NT2/D1 (cell line): Measurements from ENCODE around the gene LARP4B.

Source experiments
- DNase-seq: peaks from one replicate; pipeline ENCODE4 v3.0.0-alpha.2; 2011; ENCODE audit warnings: low read depth, low spot score
- H3K27me3 ChIP-seq: 2 replicates; pipeline ENCODE4 v1.6.0; 2011; ENCODE audit warnings: mild to moderate bottlenecking; ENCODE audit not compliant: insufficient read length, insufficient read depth
- H3K36me3 ChIP-seq: 2 replicates; pipeline ENCODE4 v1.6.1; 2011; ENCODE audit warnings: mild to moderate bottlenecking, low read length, mixed read lengths; ENCODE audit not compliant: insufficient read depth, insufficient read length
- H3K4me1 ChIP-seq: 2 replicates; pipeline ENCODE4 v1.5.1; 2011; ENCODE audit not compliant: insufficient read depth, insufficient read length
- H3K4me3 ChIP-seq: 2 replicates; pipeline ENCODE4 v1.5.1; 2011; ENCODE audit warnings: low read depth; ENCODE audit not compliant: insufficient read length
- H3K9ac ChIP-seq: 2 replicates; pipeline ENCODE4 v1.6.0; 2011; ENCODE audit warnings: low read depth; ENCODE audit not compliant: insufficient read length
- H3K9me3 ChIP-seq: 2 replicates; pipeline ENCODE4 v1.5.1; 2011; ENCODE audit warnings: mild to moderate bottlenecking, low read length; ENCODE audit not compliant: insufficient read depth
- SUZ12 ChIP-seq: IDR thresholded peaks from 2 replicates; pipeline ENCODE4 v1.6.1; 2011; ENCODE audit not compliant: insufficient read length, insufficient read depth; ENCODE audit errors: extremely low read depth
- YY1 ChIP-seq: IDR thresholded peaks from 2 replicates; pipeline ENCODE4 v1.6.1; 2011; ENCODE audit not compliant: insufficient read length, insufficient read depth
- ZNF274 ChIP-seq: IDR thresholded peaks from 2 replicates; pipeline ENCODE4 v1.6.1; 2011; ENCODE audit warnings: mild to moderate bottlenecking, low read depth, low read length

The LARP4B gene

DNA sequence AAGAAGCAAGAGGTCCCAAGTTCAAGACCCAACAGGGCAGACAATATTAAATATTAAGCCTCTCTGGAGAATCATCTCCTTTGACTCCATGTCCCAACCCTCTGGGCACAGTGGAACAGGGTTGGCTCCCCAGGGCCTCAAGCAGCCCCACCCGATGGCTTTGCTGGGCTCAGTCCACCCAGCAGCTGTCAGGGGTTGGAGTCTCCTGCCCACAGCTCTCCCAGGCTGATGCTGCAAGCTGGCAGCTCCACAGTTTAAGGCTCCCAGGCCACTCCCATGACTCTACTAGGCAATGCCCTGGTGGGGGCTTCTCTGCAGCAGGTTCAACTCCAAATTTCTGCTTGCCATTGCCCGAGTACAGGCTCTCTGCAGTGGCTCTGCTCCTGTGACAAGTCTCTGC lies 55.1 kb downstream of the LARP4B start:
- no peak for DNase-seq
- H3K36me3 ChIP-seq = peaks cover 73% of the 10 kb centered on the region

DNA sequence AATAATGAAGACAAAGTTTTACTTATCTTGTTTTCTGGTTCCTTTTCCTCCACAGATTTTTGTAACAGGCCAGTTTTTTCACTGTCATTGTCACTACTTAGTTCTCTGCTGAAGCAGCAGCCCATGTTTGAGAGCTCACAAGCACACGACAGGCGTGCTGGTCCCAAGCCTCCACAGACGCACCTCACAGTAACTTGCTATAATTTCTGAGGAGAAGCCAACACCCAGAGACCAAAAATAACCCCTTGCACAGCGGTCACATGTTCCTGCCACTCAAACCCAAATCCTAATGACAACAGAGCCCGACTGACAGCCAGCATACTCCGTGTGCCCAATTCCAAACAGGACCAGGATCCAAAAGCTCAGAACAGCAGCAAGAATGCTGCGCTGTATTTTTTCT lies 58.5 kb downstream of the LARP4B start:
- H3K9ac ChIP-seq = no peak overlapping the region
- no peak overlapping the region for H3K4me3 ChIP-seq
- TF ChIP-seq SUZ12 = no peak
- no peak for TF ChIP-seq ZNF274
- TF ChIP-seq YY1 = no peak
- H3K9me3 ChIP-seq = no peaks in the 10 kb centered on the region
- no peak for DNase-seq
- H3K36me3 ChIP-seq = peaks cover 69% of the 10 kb centered on the region
- no peaks in the 10 kb centered on the region for H3K4me1 ChIP-seq
- no peaks in the 10 kb centered on the region for H3K27me3 ChIP-seq

More for the DNA sequence above, 55.1 kb downstream of the LARP4B start:
- Histone ChIP-seq H3K9me3 (no peaks in the 10 kb centered on the region), H3K9ac (no peak overlapping the region), H3K4me3 (no peak overlapping the region), H3K27me3 (no peaks in the 10 kb centered on the region), H3K4me1 (no peaks in the 10 kb centered on the region)
- TF ChIP-seq YY1 (no peak), SUZ12 (no peak), ZNF274 (no peak)

DNA sequence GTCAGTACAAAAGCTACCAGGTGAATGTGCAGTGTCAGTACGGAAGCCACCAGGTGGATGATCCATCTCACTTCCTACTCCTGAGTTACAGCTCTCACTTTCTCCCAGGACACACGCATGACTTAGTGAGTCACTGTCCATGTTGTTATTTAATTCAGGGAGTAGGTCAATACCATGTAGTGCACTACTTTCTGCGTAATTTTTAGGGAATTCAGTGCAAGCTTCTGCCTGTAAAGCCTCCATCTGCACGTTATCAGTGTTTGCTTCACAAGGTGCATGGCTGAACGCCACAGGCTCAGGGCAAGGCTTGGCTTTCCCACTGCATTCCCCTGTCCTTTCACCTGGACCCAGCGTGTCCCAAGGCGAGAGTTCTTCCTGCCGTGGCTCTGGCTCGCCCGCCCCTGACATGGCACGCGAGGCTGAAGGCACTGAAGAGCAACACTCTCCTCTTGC lies 59.5 kb downstream of the LARP4B start:
- H3K36me3 ChIP-seq = peaks cover 60% of the 10 kb centered on the region
- H3K9me3 ChIP-seq = no peaks in the 10 kb centered on the region
- TF ChIP-seq YY1 (no peak), ZNF274 (no peak), SUZ12 (no peak)

DNA sequence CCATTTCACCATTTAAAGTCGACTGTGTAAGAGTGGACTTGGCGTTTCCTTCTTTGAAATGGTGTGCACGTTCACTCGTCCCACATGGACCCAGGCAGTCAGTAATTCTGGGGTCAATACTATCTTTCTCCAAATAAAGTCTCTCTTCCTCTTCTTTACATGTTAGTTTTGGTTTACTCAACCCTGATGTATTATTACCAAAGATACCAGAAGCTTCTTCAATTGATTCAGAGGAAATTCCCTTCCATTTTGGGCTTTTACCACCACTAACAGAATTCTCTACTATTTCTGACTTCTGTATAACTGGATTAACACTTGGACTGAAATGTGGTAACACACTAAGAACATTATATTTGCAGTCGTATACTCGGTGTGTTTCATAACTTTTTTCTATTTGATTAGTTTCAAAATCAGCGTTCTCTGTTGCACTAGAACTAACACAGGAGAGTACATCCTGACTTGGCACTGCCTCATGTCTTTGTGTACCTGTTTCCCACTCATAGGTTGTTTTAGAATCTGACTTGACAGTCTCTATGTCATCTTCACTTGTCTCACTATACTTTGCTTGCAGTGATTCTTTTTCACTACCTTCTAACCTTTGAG lies 60.8 kb downstream of the LARP4B start:
- TF ChIP-seq YY1 = no peak
- TF ChIP-seq ZNF274 = no peak
- TF ChIP-seq SUZ12 = no peak
- Histone ChIP-seq H3K27me3 (no peaks in the 10 kb centered on the region), H3K9me3 (no peaks in the 10 kb centered on the region), H3K9ac (no peak overlapping the region), H3K4me3 (no peak overlapping the region), H3K4me1 (no peaks in the 10 kb centered on the region), H3K36me3 (peaks cover 61% of the 10 kb centered on the region)
- DNase-seq = no peak

More for the DNA sequence above, 59.5 kb downstream of the LARP4B start:
- Histone ChIP-seq H3K4me3 (no peak overlapping the region), H3K27me3 (no peaks in the 10 kb centered on the region), H3K4me1 (no peaks in the 10 kb centered on the region), H3K9ac (no peak overlapping the region)
- no peak for DNase-seq

DNA sequence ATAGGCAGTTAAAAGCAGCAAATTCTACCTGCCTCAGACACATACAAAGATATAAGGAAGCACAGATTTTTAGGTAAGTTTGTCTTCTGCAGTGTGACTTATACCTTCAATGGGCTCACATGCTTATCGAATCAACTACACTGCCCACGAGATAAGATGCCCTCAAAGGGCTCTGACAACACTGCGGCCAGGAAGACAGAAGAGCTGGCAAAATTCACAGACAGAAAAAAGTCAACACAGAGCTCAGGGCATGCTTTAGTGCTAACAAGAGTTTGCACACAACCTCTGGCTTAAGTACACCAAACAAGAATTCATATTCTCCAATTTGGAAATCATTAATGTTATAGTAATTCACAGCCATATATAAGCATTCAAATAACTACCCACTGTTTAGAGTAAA lies 62.3 kb downstream of the LARP4B start:
- H3K4me3 ChIP-seq = no peak overlapping the region
- no peak overlapping the region for H3K9ac ChIP-seq
- H3K9me3 ChIP-seq = no peaks in the 10 kb centered on the region
- peaks cover 68% of the 10 kb centered on the region for H3K36me3 ChIP-seq
- TF ChIP-seq ZNF274 (no peak), SUZ12 (no peak)
- no peaks in the 10 kb centered on the region for H3K4me1 ChIP-seq
- no peak for DNase-seq
- no peaks in the 10 kb centered on the region for H3K27me3 ChIP-seq

DNA sequence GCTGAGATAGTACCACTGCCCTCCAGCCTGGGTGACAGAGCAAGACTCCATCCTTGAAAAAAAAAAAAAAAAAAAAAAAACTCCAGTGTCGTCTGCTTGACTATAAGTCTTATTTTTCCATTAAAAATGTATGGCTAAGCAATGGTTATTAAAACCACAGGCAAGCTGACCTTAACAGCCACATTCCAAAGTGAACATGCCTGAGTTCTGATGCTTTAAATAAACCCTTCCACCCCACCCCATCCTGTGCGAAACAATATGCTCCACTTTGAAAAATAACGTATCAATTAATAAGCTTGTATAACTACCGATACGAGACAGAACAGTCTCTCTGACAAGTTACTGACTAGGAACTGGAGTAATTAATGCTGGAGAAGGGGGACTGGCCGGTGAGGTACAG lies 63.7 kb downstream of the LARP4B start:
- Histone ChIP-seq H3K9me3 (no peaks in the 10 kb centered on the region), H3K27me3 (no peaks in the 10 kb centered on the region), H3K4me3 (no peak overlapping the region), H3K9ac (no peak overlapping the region), H3K36me3 (peaks cover 65% of the 10 kb centered on the region), H3K4me1 (peaks cover 2% of the 10 kb centered on the region)
- TF ChIP-seq YY1 = no peak
- no peak for TF ChIP-seq ZNF274
- no peak for TF ChIP-seq SUZ12
- no peak for DNase-seq

DNA sequence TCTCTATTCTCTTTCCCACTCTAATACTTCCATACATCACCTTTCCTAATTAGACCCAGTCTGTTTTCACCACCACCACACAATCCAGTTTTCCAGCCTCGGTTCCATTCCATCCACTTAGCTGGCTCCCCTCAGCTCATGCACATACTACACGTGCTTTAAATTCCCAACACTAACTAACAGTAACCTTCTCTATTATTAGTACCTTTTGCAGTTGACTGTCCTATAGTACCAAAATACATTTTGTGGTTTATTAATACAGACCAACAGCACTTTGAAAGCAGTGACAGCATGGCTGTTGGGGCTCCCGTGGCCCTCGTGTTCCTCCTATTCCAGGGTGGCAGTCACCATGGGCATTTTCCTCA lies 64.9 kb downstream of the LARP4B start:
- H3K9ac ChIP-seq = no peak overlapping the region
- H3K4me3 ChIP-seq = no peak overlapping the region
- TF ChIP-seq SUZ12 = no peak
- no peaks in the 10 kb centered on the region for H3K27me3 ChIP-seq
- no peak for DNase-seq
- H3K9me3 ChIP-seq = no peaks in the 10 kb centered on the region
- peaks cover 62% of the 10 kb centered on the region for H3K36me3 ChIP-seq
- H3K4me1 ChIP-seq = peaks cover 2% of the 10 kb centered on the region

DNA sequence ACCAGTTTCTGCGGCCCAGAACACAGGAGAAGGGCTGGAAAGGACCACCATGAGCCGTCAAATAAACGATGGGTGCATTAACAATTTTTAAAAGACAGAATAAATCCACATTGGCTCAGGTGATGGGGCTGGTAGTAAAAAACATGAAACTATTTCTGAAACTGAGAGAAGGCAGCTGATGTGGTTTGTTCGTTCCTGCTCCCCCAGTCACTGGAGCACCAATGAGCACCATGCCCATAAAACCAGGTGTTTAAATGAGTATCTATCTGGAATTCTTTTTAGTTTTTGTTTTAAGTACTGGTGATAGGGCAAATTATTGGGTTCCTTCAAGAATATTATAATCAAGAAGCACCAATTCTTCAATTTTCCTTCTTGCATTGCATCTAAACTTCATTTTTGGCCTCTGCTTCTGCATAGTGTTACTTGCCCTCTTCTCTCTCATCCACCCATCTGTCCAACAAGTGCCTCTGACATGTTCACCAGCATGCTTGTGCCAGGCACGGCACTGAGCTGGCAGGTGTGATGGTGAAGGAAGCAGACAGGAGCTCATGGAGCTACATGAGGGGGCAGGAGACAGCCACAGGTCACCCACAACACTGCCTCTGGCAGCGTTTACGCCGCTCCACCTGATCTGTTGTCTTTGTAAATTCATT lies 65.5 kb downstream of the LARP4B start:
- Histone ChIP-seq H3K27me3 (no peaks in the 10 kb centered on the region), H3K9ac (no peak overlapping the region), H3K9me3 (no peaks in the 10 kb centered on the region), H3K36me3 (peaks cover 61% of the 10 kb centered on the region), H3K4me1 (peaks cover 2% of the 10 kb centered on the region), H3K4me3 (no peak overlapping the region)
- DNase-seq = no peak
- no peak for TF ChIP-seq YY1
- no peak for TF ChIP-seq ZNF274
- no peak for TF ChIP-seq SUZ12
